ENCODE measurements around the gene AAK1. TPM values are rescaled to one million over a fixed set of nuclear protein-coding genes. Genes with fewer than 3 reads are reported as not detected.
"Not testable (repeated sequence)": the region's sequence is repeated elsewhere in the genome, so short reads cannot be mapped to it uniquely, and the experiment has no call there.

Gene AAK1
- total RNA-seq, 1 donor from 2014 or later: 20.8 TPM

DNA sequence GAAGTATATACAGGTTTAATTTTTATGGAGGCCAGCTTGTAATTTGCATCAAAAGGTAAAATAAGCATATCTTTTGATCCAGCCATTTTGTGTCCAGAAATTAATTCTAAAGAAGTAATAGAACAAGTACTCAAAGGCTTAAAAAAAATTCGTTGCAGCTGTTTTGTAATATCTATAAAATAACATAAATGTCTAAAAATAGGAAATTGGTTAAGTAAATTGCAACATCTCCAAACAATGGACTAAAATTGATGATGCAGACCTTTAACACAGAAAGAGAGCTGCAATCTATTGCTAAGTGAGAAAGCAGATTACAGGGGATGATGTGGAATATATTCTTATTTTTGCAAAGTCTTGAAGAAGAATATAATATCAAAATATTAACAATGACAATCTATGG lies 19.4 kb downstream of the AAK1 start:
- no peak for DNase-seq (ENCODE audit: low spot score)
- Mint-ChIP-seq H3K27me3 (ENCODE audit: insufficient read depth, low read depth) (no peaks in the 10 kb centered on the region), H3K4me3 (no peak overlapping the region)

GRCh38 chr2:69623236-69623635 lies 20.3 kb downstream of the AAK1 start:
- Histone ChIP-seq H3K4me3 (no peak overlapping the region), H3K4me2 (no peak overlapping the region), H3K36me3 (no peaks in the 10 kb centered on the region), H2AFZ (replicated peaks) (no peak overlapping the region), H3K4me1 (no peaks in the 10 kb centered on the region), H3F3A (ENCODE audit: low read depth) (no peaks in the 10 kb centered on the region), H3K9me3 (ENCODE audit: low read depth) (no peaks in the 10 kb centered on the region), H4K20me1 (ENCODE audit: low read depth) (no peaks in the 10 kb centered on the region), H3K27ac (no peak overlapping the region), H3K9ac (no peak overlapping the region), H3K27me3 (no peaks in the 10 kb centered on the region), H3K79me2 (ENCODE audit: low read depth) (peaks cover 20% of the 10 kb centered on the region)
- no peaks in the 10 kb centered on the region for H3K27me3 Mint-ChIP-seq (ENCODE audit: insufficient read depth, low read depth)
- peaks cover 4% of the 10 kb centered on the region for H3K36me3 Mint-ChIP-seq
- no peak overlapping the region for H3K27ac Mint-ChIP-seq
- no peak overlapping the region for H3K4me3 Mint-ChIP-seq
- TF ChIP-seq EZH2phosphoT487 (IDR thresholded peaks at IDR 0.05): no peak
- no peak for TF ChIP-seq EZH2 (IDR thresholded peaks at IDR 0.05)
- no peak for TF ChIP-seq CTCF (IDR thresholded peaks at IDR 0.05)
- no peaks in the 10 kb centered on the region for H3K9me3 Mint-ChIP-seq
- no peaks in the 10 kb centered on the region for H3K4me1 Mint-ChIP-seq
- no peak for DNase-seq (ENCODE audit: low spot score)

More for the DNA sequence above, 19.4 kb downstream of the AAK1 start:
- Histone ChIP-seq H3K4me2 (no peak overlapping the region), H3K9me3 (ENCODE audit: low read depth) (no peaks in the 10 kb centered on the region), H3K27ac (no peak overlapping the region), H2AFZ (replicated peaks) (no peak overlapping the region), H4K20me1 (ENCODE audit: low read depth) (no peaks in the 10 kb centered on the region), H3K4me3 (no peak overlapping the region), H3K79me2 (ENCODE audit: low read depth) (peaks cover 26% of the 10 kb centered on the region), H3F3A (ENCODE audit: low read depth) (no peaks in the 10 kb centered on the region), H3K4me1 (no peaks in the 10 kb centered on the region), H3K9ac (no peak overlapping the region), H3K36me3 (no peaks in the 10 kb centered on the region), H3K27me3 (no peaks in the 10 kb centered on the region)
- no peaks in the 10 kb centered on the region for H3K9me3 Mint-ChIP-seq
- peaks cover 4% of the 10 kb centered on the region for H3K36me3 Mint-ChIP-seq
- no peak overlapping the region for H3K27ac Mint-ChIP-seq
- no peak for TF ChIP-seq EZH2 (IDR thresholded peaks at IDR 0.05)
- TF ChIP-seq EZH2phosphoT487 (IDR thresholded peaks at IDR 0.05): no peak
- no peak for TF ChIP-seq CTCF (IDR thresholded peaks at IDR 0.05)
- no peaks in the 10 kb centered on the region for H3K4me1 Mint-ChIP-seq

DNA sequence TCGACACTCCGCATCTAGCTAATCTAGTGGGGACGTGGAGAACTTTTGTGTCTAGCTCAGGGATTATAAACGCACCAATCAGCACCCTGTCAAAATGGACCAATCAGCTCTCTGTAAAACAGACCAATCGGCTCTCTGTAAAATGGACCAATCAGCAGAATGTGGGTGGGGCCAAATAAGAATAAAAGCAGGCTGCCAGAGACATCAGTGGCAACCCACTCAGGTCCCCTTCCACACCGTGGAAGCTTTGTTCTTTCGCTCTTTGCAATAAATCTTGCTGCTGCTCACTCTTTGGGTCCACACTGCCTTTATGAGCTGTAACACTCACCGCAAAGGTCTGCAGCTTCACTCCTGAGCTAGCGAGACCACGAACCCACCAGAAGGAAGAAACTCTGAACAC lies 20.7 kb downstream of the AAK1 start:
- H3K4me2 ChIP-seq; H2AFZ ChIP-seq (replicated peaks); H3K9me3 Mint-ChIP-seq; H3K27ac Mint-ChIP-seq; H3K9ac ChIP-seq; DNase-seq (ENCODE audit: low spot score); H3K9me3 ChIP-seq (ENCODE audit: low read depth); H3K27me3 ChIP-seq; H3F3A ChIP-seq (ENCODE audit: low read depth); H3K27me3 Mint-ChIP-seq (ENCODE audit: insufficient read depth, low read depth); H3K4me3 Mint-ChIP-seq; H3K36me3 Mint-ChIP-seq; H3K27ac ChIP-seq; H3K4me3 ChIP-seq; H3K4me1 Mint-ChIP-seq; H3K4me1 ChIP-seq; H4K20me1 ChIP-seq (ENCODE audit: low read depth); H3K36me3 ChIP-seq: not testable (repeated sequence)
- H3K79me2 ChIP-seq (ENCODE audit: low read depth): peaks cover 20% of the 10 kb centered on the region

GRCh38 chr2:69622017-69622540 lies 21.5 kb downstream of the AAK1 start:
- H3K36me3 Mint-ChIP-seq; H3K27me3 Mint-ChIP-seq (ENCODE audit: insufficient read depth, low read depth); H3K27me3 ChIP-seq; H3K9me3 Mint-ChIP-seq; H3K9ac ChIP-seq; H3K4me1 Mint-ChIP-seq; H3K4me1 ChIP-seq; H3K4me3 ChIP-seq; H3K36me3 ChIP-seq; H3K9me3 ChIP-seq (ENCODE audit: low read depth); DNase-seq (ENCODE audit: low spot score); H3K27ac ChIP-seq; H4K20me1 ChIP-seq (ENCODE audit: low read depth); H2AFZ ChIP-seq (replicated peaks); H3K4me2 ChIP-seq; H3F3A ChIP-seq (ENCODE audit: low read depth); H3K27ac Mint-ChIP-seq; H3K4me3 Mint-ChIP-seq: not testable (repeated sequence)
- peaks cover 20% of the 10 kb centered on the region for H3K79me2 ChIP-seq (ENCODE audit: low read depth)

Measured in neural progenitor cell (in vitro differentiated cells).